Heart right ventricle (tissue), 16 donors: ENCODE measurements around the gene NKAPD1. TPM values are rescaled to one million over a fixed set of nuclear protein-coding genes. Genes with fewer than 3 reads are reported as not detected.

Experiments used
- ATAC-seq, 8 donors: fragments of 200-7000 bp; cut with Tn5 transposase; one replicate each; pipeline ENCODE4 v1.9.1; 2020; ENCODE audit warnings: mild to moderate bottlenecking in 8 of 8, moderate library complexity in 8 of 8, moderate number of reproducible peaks in 1 of 8
- DNase-seq, 2 donors: peaks; one replicate each; pipeline ENCODE4 v3.0.0-alpha.2; 2020
- H3K27ac ChIP-seq, 10 donors: fragments of 200-600 bp; sonication (generic) in 2 of 10; one replicate each; pipeline versions ENCODE4 v1.5.0 to v1.8.0; 2020 to 2022; ENCODE audit warnings: mild to moderate bottlenecking in 3 of 10
- H3K27me3 ChIP-seq, 7 donors: fragments of 200-600 bp; one replicate each; pipeline ENCODE4 v1.8.0; 2021 to 2022; ENCODE audit warnings: mild to moderate bottlenecking in 2 of 7
- H3K36me3 ChIP-seq, 9 donors: fragments of 200-600 bp; sonication (generic) in 1 of 9; one replicate each; pipeline versions ENCODE4 v1.5.0 to v1.8.0; 2020 to 2022; ENCODE audit warnings: mild to moderate bottlenecking in 2 of 9
- H3K4me1 ChIP-seq, 9 donors: fragments of 200-600 bp; sonication (generic) in 1 of 9; one replicate each; pipeline versions ENCODE4 v1.5.0 to v1.8.0; 2020 to 2022; ENCODE audit warnings: mild to moderate bottlenecking in 4 of 9
- H3K4me3 ChIP-seq, 10 donors: fragments of 200-600 bp; sonication (generic) in 2 of 10; one replicate each; pipeline versions ENCODE4 v1.5.0 to v1.8.0; 2020 to 2022; ENCODE audit warnings: mild to moderate bottlenecking in 7 of 10, moderate library complexity in 2 of 10
- H3K9me3 ChIP-seq, 11 donors: fragments of 200-600 bp in 10 of 11; sonication (generic) in 2 of 11; one replicate each; pipeline versions ENCODE4 v1.5.0 to v1.8.0; 2013 to 2022; ENCODE audit warnings: mild to moderate bottlenecking in 2 of 11, control low read depth in 1 of 11, moderate library complexity in 1 of 11
- CTCF ChIP-seq, 9 donors: fragments of 200-600 bp; sonication (generic) in 2 of 9; IDR thresholded peaks; one replicate each; pipeline versions ENCODE4 v1.5.0 to v1.8.0; 2021 to 2022; ENCODE audit warnings: antibody characterized with exemption in 9 of 9, mild to moderate bottlenecking in 5 of 9, moderate library complexity in 1 of 9
- WGBS, 2 donors: extraction: QIAGEN DNeasy Blood & Tissue Kit; methylation state at CpG; one replicate each; pipeline ENCODE4 v1.1.7; 2013; ENCODE audit warnings: inconsistent platforms in 1 of 2; 5-methylcytosine and 5-hydroxymethylcytosine counted together
- intact Hi-C, 10 donors: fragments of 100-400 bp; cut with DNase I; formaldehyde crosslinking; loops; one replicate each; pipeline versions ENCODE4 v1.11.1 to v1.14.2; 2022
- polyA plus RNA-seq, 2 donors: library from polyadenylated mRNA; stranded (reverse); fragments of 200-250 nt; gene quantifications; one replicate each; pipeline ENCODE4 v1.2.3, GENCODE V29; 2013
- total RNA-seq, 10 donors: library from RNA; stranded (reverse); fragmentation: NEBNext Ultra II Directional in 3 of 10; extraction: Animal tissue kit (Norgen Biotek cat#: 25700) in 3 of 10; gene quantifications; one replicate each; pipeline versions ENCODE4 v1.2.1 to v1.2.4, GENCODE V29; 2021 to 2023
- donor health status: Arrhythmogenic right ventricular cardiomyopathy.
- donor health status: ischemic (EF 13 %, LVEDD 7.1; RV severe dilation, severe dysfunction).
- donor health status: healthy with polysubstance abuse.
- donor health status: DM: no; HTN: yes; CAD: no.
- donor health status: DM: no; HTN: no; CAD: no.
- donor health status: ischemic (EF 25% LVEDD 6.9; RV normal size, moderate dysfunction).
- donor health status: ischemic (EF 25% LVEDD 5.7; RV mildly dilated, moderate dysfunction).
- donor health status: healthy.
- donor health status: DM: yes; HTN: yes; CAD: no.
- donor health status: Ischemic cardiomyopathy.
- donor health status: ischemic (EF 35%, LVEDD 5.7; RV mildly dilated, moderate dysfunction).
- donor health status: nonischemic (EF 11% LVEDD 7.7; RV severe dilation, severe dysfunction).
- donor health status: DM: yes; HTN: yes; CAD: no.
- donor health status: PGD.
- donor health status: ischemic (EF 29% LVEDD 5.4; RV normal size, mild dysfunction).
- donor health status: nonischemic (EF 23%, LVEDD 6.1; RV moderate dilation, normal function).

NKAPD1 gene
- total and polyA plus RNA-seq, 12 donors, result 5.2 to 10.5 (median 7.8) TPM

GRCh38 chr11:112134473-112134872 lies 60.4 kb downstream of the NKAPD1 start:
- no peak for TF ChIP-seq CTCF (IDR thresholded peaks at IDR 0.05)
- WGBS, 2 donors, result 84 to 86% methylated on average over 2 to 3 of the region's 4 CpGs

More at GRCh38 chr11:112134473-112134872, 60.4 kb downstream of the NKAPD1 start:
- H3K36me3 ChIP-seq, result no peaks in the 10 kb centered on the region
- no peak overlapping the region for H3K27ac ChIP-seq
- peaks cover 0 to 6% (median 0%) of the 10 kb centered on the region in 9 donors for H3K4me1 ChIP-seq
- H3K4me3 ChIP-seq, result no peak overlapping the region
- intact Hi-C loops, result no loop called here
- DNase-seq (no peak), ATAC-seq (no peak)
- no peaks in the 10 kb centered on the region for H3K9me3 ChIP-seq
- no peaks in the 10 kb centered on the region for H3K27me3 ChIP-seq

Other genes starting within 250 kb of the NKAPD1 start
- 10 to 100 TPM; 12.8 to 26.5 (median 17.8) TPM for gene ALG9, start 202.7 kb upstream of the NKAPD1 start, total RNA-seq
- 10 to 100 TPM; 20.0 to 25.8 TPM for gene ALG9, start 202.7 kb upstream of the NKAPD1 start, polyA plus RNA-seq
- gene FDXACB1, start 195.1 kb upstream of the NKAPD1 start, total RNA-seq, result 1 to 10 TPM; 1.1 to 2.0 (median 1.5) TPM
- gene FDXACB1, start 195.1 kb upstream of the NKAPD1 start, polyA plus RNA-seq, result 1 to 10 TPM in 1 of 2 donors, under 1 TPM in 1; 0.86 to 1.3 TPM
- gene CFAP68, start 194.8 kb upstream of the NKAPD1 start, total RNA-seq, result 10 to 100 TPM; 17.5 to 38.5 (median 31.5) TPM
- gene CFAP68, start 194.8 kb upstream of the NKAPD1 start, polyA plus RNA-seq, result 10 to 100 TPM; 14.7 to 24.6 TPM
- over 10,000 TPM in 2 of 10 donors, 1,000 to 10,000 TPM in 8; 7,877 to 10,608 (median 8,590) TPM for gene CRYAB, start 162.5 kb upstream of the NKAPD1 start, total RNA-seq
- gene CRYAB, start 162.5 kb upstream of the NKAPD1 start, polyA plus RNA-seq, result over 10,000 TPM in 1 of 2 donors, 1,000 to 10,000 TPM in 1; 7,695 to 25,436 TPM
- 10 to 100 TPM; 18.9 to 65.4 (median 29.1) TPM for gene HSPB2, start 161.6 kb upstream of the NKAPD1 start, total RNA-seq
- 100 to 1,000 TPM in 1 of 2 donors, 10 to 100 TPM in 1; 37.7 to 136 TPM for gene HSPB2, start 161.6 kb upstream of the NKAPD1 start, polyA plus RNA-seq
- 1 to 10 TPM in 8 of 10 donors, under 1 TPM in 2; 0.48 to 4.1 (median 1.6) TPM for gene C11orf52, start 155.4 kb upstream of the NKAPD1 start, total RNA-seq
- gene C11orf52, start 155.4 kb upstream of the NKAPD1 start, polyA plus RNA-seq, result 1 to 10 TPM; 3.0 to 3.2 TPM
- gene DIXDC1, start 137.0 kb upstream of the NKAPD1 start, total RNA-seq, result 10 to 100 TPM in 9 of 10 donors, 1 to 10 TPM in 1; 5.6 to 36.8 (median 28.6) TPM
- gene DIXDC1, start 137.0 kb upstream of the NKAPD1 start, polyA plus RNA-seq, result 1 to 10 TPM; 4.7 to 5.6 TPM
- gene DLAT, start 48.9 kb upstream of the NKAPD1 start, total RNA-seq, result 100 to 1,000 TPM; 128 to 191 (median 171) TPM
- gene DLAT, start 48.9 kb upstream of the NKAPD1 start, polyA plus RNA-seq, result 10 to 100 TPM; 27.4 to 46.4 TPM
- 1 to 10 TPM; 1.2 to 3.5 (median 1.9) TPM for gene PIH1D2, start 282 bp upstream of the NKAPD1 start, total RNA-seq
- gene PIH1D2, start 282 bp upstream of the NKAPD1 start, polyA plus RNA-seq, result 1 to 10 TPM; 1.0 to 2.2 TPM
- gene TIMM8B, start 12.5 kb downstream of the NKAPD1 start, total RNA-seq, result 100 to 1,000 TPM; 142 to 194 (median 168) TPM
- 100 to 1,000 TPM; 147 to 193 TPM for gene TIMM8B, start 12.5 kb downstream of the NKAPD1 start, polyA plus RNA-seq
- 100 to 1,000 TPM; 205 to 330 (median 279) TPM for gene SDHD, start 12.6 kb downstream of the NKAPD1 start, total RNA-seq
- gene SDHD, start 12.6 kb downstream of the NKAPD1 start, polyA plus RNA-seq, result 100 to 1,000 TPM; 121 to 187 TPM
- 1 to 10 TPM in 5 of 10 donors, under 1 TPM in 5; 0.28 to 5.7 (median 1.0) TPM for gene IL18, start 89.8 kb downstream of the NKAPD1 start, total RNA-seq
- 1 to 10 TPM; 1.3 to 4.2 TPM for gene IL18, start 89.8 kb downstream of the NKAPD1 start, polyA plus RNA-seq
- gene TEX12, start 93.1 kb downstream of the NKAPD1 start, total RNA-seq, result 1 to 10 TPM in 1 of 10 donors, under 1 TPM in 1, not detected in 8; 0.49 to 1.6 TPM
- gene TEX12, start 93.1 kb downstream of the NKAPD1 start, polyA plus RNA-seq, result under 1 TPM in 1 of 2 donors, not detected in 1; 0.06 TPM
- gene BCO2, start 101.2 kb downstream of the NKAPD1 start, total RNA-seq, result 100 to 1,000 TPM in 3 of 10 donors, 10 to 100 TPM in 7; 46.2 to 137 (median 86.5) TPM
- gene BCO2, start 101.2 kb downstream of the NKAPD1 start, polyA plus RNA-seq, result 100 to 1,000 TPM in 1 of 2 donors, 10 to 100 TPM in 1; 39.3 to 132 TPM
- 10 to 100 TPM; 22.5 to 36.3 (median 26.5) TPM for gene PTS, start 152.1 kb downstream of the NKAPD1 start, total RNA-seq
- 10 to 100 TPM; 47.8 to 75.0 TPM for gene PTS, start 152.1 kb downstream of the NKAPD1 start, polyA plus RNA-seq
- not detected for gene PLET1, start 186.6 kb downstream of the NKAPD1 start, total RNA-seq
- not detected for gene PLET1, start 186.6 kb downstream of the NKAPD1 start, polyA plus RNA-seq